HG02981 (cell line): Measurements from ENCODE around the gene NUB1.

ENCODE experiments used
- ATAC-seq: cut with Tn5 transposase; IDR thresholded peaks from one replicate; pipeline ENCODE4 v1.9.1; 2021; ENCODE audit warnings: mild to moderate bottlenecking, moderate library complexity; ENCODE audit not compliant: unreplicated experiment

The NUB1 gene

DNA sequence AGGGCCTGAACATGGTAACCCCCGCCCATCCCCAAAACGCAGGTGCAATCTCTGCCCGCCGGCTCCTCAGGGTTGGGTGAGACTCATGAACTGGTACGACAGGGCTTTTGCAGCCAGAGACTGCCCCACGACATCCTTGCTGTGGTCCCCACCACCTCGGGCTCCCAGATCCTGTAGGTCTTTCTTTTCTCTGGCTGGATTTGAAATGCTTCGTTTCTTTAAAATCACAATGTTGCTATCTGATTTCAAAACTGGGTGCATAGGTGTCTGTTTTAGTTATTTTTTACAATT, 46.3 kb downstream of the NUB1 start:
- no peak for ATAC-seq

DNA sequence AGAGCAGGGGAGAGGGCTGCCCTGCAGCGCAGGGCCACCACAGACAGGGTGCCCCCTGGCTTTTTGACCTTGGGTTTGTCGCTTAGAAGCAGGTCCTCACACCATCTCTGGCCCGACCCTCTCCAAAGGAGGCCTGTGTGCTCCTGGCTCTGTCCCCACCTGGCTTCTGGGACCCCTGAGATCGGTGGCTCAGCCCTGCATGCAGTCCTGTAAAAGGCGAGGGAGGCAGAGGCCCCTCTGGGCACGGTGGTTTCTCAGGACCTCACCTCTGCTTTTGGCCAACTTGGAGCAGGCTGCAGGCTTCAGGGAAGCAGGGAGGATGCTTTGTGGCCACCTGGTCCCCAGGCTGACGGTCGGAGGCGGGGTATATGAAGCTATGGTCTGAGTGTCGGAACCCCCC, 46.8 kb downstream of the NUB1 start:
- no peak for ATAC-seq

DNA sequence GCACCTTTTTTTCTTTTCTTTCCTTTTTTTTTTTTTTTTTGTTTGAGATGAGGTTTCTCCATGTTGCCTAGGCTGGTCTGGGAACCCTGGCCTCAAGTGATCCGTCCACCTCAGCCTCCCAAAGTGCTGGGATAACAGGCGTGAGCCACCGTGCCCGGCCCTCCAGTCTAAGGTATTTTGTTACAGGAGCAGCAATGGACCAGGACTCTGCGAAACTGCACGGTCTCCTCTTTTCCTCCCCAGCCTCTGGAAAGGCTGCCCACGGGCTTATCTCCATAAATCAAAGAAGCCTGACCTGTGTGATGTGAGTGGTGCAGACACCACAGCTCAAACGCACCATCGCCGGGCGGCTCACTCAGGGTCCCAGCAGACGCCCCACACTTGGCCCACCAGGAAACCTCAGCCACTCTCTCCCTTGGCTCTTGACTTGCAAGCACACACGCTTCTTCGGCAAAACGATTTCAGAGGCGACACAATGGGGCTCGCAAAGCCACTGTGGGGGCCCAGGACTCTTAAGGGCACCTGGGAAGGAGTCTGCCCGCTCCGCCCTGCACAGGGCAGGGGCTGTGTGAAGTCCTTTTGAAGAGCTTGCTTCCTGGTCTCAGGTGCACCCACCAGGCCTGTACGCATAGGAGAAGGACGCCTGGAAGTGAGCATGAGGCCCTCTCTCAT, 47.6 kb downstream of the NUB1 start:
- no peak for ATAC-seq

DNA sequence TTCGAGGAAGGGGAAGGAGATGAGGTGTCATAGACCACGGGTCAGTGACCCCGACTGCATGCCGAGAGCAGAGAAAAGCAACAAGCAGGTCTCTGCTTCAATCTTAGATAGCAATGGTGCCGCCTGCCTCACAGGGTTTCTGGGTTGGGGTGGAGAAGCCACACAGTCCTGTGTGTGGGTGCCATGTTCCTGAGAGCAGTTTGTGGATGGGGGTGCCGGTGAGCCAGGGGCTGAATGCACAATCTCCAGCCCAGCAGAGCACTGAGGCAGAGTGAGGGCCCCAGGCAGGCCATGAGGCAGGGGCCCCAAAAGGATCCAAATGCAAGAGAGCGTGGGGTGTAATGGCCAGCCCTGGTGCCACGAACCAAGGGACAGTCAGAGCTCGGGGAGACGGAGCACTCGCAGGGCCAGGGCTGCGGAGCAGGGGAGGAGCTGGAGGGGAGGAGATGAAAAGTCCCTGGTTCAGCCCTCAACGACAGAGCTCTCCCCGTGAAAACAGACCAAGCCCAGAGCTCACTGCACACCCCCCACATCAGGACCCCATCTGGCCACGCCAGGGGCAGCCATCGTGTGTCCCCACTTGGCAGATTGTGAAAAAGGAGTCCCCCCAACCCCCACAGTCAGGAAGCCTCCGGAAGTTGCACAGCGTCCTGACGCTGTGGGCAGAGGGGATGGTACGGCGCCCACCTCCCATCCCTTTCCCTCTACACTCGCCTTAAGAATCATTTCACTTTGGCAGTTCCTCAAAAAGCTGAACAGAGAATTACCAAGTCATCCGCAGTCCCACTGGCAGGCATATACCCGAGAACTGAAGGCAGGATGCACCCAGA, 48.4 kb downstream of the NUB1 start:
- ATAC-seq: no peak

GRCh38 chr7:151390598-151391357, 49.2 kb downstream of the NUB1 start:
- ATAC-seq: no peak

DNA sequence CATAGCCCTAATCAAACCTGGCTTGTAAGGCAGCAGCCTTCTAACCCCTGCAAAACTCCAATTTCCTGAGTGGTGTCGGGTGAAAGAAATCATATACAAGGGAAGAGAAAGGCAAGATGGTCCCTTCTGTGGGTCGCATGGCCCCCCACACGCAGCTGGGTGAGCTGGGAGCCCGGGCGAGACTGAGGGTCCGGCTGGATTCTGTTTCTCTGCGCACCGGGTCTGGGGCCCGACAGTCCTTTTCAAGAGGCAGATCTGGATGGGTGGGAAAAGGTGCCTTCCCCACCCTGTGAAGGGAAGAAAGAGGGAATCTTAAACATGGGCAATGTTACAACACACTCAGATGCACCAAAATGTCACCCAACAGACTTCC, 49.7 kb downstream of the NUB1 start:
- ATAC-seq: no peak

DNA sequence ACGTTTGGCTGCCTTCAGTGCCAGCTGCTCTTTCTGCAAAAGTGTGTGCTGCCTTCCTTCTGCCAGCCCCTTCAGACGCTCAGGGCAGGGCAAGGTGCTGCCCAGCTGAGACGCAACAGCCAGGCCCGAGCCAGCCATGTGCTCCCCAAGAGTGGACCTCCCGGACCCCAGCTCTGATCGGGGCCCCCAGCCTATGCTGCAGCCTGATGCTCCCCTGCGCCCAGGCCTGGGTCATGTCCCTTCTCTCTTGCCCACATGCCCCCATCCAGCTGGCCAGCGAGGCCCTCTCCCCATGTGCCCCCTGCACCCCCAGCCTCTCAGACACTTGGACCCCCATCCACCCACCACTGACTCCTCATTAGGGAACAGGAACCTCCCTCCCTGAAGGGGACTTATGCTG, 50.4 kb downstream of the NUB1 start:
- ATAC-seq: no peak

GRCh38 chr7:151392426-151392825, 50.8 kb downstream of the NUB1 start:
- no peak for ATAC-seq

DNA sequence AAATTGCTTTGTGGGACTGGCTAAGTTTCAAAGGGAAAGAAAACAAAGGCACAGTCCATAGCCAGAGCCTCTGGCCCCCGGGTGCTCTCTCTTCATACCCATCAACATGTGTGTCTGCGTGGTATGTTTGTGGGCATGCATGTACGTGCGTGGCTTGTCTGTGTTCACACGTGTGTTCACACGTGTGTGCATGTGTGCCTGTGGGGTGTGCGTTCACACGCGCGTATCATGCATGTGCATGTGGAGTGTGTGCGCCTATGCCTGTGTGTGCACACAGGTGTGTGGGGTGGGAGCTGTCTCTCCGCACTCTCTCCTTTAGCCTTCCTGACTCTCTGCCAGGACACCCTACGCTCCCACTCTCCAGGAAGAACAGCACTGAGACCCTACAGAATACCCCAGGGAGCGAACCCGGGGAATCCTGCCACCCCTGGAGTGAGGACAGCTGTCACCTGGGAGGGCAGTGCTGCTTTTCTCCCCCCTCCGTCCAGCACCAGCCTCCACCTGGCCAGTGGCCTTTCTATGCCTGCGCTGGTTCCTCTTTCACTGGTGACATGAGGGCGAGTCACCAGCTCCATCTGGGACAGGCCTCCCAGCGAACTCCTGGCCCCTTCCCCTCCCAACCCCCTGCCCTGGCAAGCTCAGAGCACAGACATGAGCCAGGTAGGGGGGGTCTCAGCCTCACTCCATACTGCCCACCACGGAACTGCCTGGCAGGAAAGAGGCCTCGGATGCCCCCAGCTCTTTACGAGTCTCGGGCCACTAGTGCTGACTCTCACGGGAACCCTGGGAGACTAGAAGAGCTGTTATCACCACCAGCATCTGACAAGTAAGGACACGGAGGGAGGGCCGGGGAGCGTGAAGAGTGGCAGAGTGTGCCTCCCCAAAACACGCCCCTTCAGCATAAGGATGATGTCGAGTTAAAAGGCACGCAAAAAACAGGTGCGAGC, 51.7 kb downstream of the NUB1 start:
- ATAC-seq: no peak

GRCh38 chr7:151394076-151395035, 52.7 kb downstream of the NUB1 start:
- ATAC-seq: no peak

DNA sequence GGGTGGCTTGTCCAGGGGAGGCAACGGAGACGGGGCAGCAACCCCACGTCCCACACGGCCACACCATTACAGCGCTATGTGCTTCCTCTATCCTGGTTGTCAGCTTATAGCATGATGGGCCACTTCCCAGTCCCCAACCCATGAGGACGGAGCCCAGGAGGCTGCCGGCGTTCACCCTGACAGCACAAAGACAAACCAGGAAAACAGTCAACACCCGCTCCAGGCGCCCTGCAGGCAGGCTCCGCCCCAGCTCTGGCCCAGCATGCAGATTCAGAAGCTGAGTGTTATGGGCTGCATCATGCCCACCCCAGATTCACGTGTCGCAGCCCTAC, 53.4 kb downstream of the NUB1 start:
- ATAC-seq: no peak

GRCh38 chr7:151396328-151396970, 54.8 kb downstream of the NUB1 start:
- no peak for ATAC-seq

DNA sequence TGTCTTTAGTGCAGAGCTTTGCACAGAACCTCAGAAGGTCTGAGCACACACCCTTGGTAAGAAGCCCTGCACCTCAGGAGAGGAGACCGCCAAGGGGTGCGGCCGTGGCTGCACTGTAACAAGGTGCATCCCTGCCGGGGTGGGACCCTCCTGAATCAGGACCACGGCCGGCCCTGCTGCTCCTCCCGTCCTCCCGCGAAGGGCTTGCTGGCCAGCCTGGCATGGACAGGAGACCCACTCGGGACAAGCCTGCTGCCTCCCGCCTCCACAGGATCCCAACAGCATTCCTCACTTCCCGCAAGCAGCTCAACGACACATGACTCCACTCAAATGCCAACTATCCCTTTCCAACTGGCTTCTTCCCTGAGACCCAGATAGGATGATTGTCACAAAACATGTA, 55.4 kb downstream of the NUB1 start:
- ATAC-seq: no peak

GRCh38 chr7:151398446-151399304, 57.1 kb downstream of the NUB1 start:
- ATAC-seq: no peak

DNA sequence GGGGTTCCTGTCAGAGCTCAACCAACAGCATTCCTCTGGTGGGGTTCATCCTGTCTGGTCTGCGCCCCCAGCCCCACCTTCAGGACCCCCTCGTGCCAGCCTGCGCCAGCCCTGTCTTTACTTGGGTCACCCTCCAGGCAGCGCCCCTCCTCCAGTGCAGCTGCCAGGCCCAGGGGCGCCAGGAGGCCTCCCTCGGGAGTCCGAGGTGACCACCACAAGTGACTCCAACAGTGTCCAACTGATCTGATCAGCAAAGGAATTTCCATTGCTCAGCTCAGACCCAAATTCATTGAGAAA, 57.6 kb downstream of the NUB1 start:
- no peak for ATAC-seq

DNA sequence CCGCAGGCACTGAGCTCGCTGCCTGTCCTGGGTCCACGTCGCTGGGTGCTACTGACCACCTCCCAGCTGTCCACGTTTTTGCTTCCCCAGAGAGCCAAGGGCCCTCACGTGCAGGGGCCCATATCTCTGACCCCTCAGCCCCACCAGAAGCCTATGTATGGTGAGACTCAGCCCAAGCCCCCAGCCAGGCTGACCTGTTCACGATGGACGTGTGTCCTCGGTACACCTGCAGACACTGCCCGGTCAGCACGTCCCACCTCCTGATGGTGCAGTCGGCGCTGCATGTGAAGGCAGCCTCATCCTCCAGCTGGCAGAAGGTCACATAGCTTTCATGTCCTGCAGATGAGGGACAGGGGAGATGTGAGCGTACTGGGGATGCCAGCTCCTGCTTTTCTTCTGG, 58.3 kb downstream of the NUB1 start:
- no peak for ATAC-seq

DNA sequence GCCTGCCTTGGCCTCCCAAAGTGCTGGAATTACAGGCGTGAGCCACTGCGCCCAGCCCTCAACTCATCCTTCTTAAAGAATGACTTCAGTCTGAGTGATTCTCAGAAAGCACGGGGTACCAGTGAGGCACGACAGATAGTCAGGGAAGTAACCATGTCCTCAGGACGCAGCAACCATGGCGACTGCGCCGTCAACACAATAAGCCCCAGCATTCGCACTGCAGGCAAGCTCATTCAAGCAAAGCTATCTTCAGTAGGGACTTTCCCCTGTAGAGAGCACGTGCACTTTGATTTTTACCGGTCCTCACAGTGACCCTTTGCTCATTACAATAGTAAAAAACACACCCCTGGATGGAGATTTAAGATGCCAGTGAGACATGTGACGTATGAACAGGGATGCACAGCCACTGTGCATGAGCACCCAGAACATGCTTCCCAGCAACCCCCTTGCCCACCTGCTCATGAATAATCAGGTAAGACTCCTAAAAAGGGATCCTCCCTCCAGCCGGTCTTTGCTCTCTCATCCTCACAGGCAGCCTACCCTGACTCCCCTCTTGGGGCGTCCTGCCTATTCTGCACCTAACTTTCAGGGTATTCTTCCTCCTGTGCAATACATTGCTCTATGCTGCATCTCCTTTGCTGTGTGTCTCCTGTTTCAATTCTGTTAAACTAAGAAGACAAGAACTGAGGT, 59.2 kb downstream of the NUB1 start:
- ATAC-seq: peak; percentile 77
